Caco-2 (cell line): ENCODE results near the gene ACCSL. TPM values are rescaled to one million over a fixed set of nuclear protein-coding genes. Genes with fewer than 3 reads are reported as not detected.

ENCODE experiments used
- BruUV-seq: library from RNA; stranded (reverse); fragments of 400-500 nt; replicated peaks from 2 replicates; lab custom pipeline; 2021; lab: Mats Ljungman, UMichigan
- CTCF ChIA-PET: fragments of 300-600 bp; sonication (Branson Sonifier 250); formaldehyde crosslinking; loops from one replicate; lab custom pipeline; 2022; ENCODE audit warnings: antibody characterized with exemption; lab: Charles Lee
- POLR2A ChIA-PET: fragments of 300-600 bp; sonication (Branson Sonifier 250); formaldehyde crosslinking; loops from one replicate; lab custom pipeline; 2022; ENCODE audit warnings: antibody characterized with exemption; lab: Charles Lee
- DNase-seq, 2 experiments: peaks; one replicate each; pipeline versions ENCODE4 v3.0.0 to v3.0.0-alpha.2; 2020 to 2022
- H3K27me3 ChIP-seq: replicated peaks from 2 replicates; pipeline ENCODE4 v1.6.0; 2011; ENCODE audit warnings: low read length; ENCODE audit not compliant: control insufficient read depth, insufficient read depth
- H3K36me3 ChIP-seq: 2 replicates; pipeline ENCODE4 v1.5.1; 2011; ENCODE audit warnings: low read length; ENCODE audit not compliant: control insufficient read depth, insufficient read depth
- H3K4me1 ChIP-seq: fragments of 250-450 bp; sonication (Bioruptor Pico); 2 replicates; pipeline ENCODE4 v1.5.1; 2020; ENCODE audit warnings: mild to moderate bottlenecking
- H3K4me3 ChIP-seq: 2 replicates; pipeline ENCODE4 v1.5.1; 2011; ENCODE audit warnings: low read depth, mild to moderate bottlenecking, control low read depth, low read length
- H3K9me3 ChIP-seq: fragments of 250-450 bp; sonication (Bioruptor Pico); 2 replicates; pipeline ENCODE4 v1.5.1; 2020; ENCODE audit warnings: mild to moderate bottlenecking, moderate library complexity
- H3K27ac Mint-ChIP-seq: one replicate; pipeline ENCODE4 v1.8.0; 2022; ENCODE audit warnings: mixed read lengths; ENCODE audit not compliant: unreplicated experiment
- H3K27me3 Mint-ChIP-seq: one replicate; pipeline ENCODE4 v1.8.0; 2022; ENCODE audit warnings: mixed read lengths; ENCODE audit not compliant: insufficient read depth, unreplicated experiment
- H3K36me3 Mint-ChIP-seq: one replicate; pipeline ENCODE4 v1.8.0; 2022; ENCODE audit warnings: mild to moderate bottlenecking, mixed read lengths; ENCODE audit not compliant: insufficient read depth, unreplicated experiment
- H3K4me1 Mint-ChIP-seq: one replicate; pipeline ENCODE4 v1.8.0; 2022; ENCODE audit warnings: low read depth, mixed read lengths; ENCODE audit not compliant: unreplicated experiment
- H3K4me3 Mint-ChIP-seq: one replicate; pipeline ENCODE4 v1.8.0; 2022; ENCODE audit warnings: mild to moderate bottlenecking, moderate library complexity, mixed read lengths; ENCODE audit not compliant: unreplicated experiment
- H3K9me3 Mint-ChIP-seq: one replicate; pipeline ENCODE4 v1.8.0; 2022; ENCODE audit warnings: mixed read lengths; ENCODE audit not compliant: unreplicated experiment
- CTCF ChIP-seq, 2 experiments: fragments of 200-600 bp in 1 of 2; IDR thresholded peaks; 1 replicate in 1 of 2; 2 replicates in 1 of 2; pipeline versions ENCODE4 v1.5.1 to v1.8.0; 2011 to 2022; ENCODE audit warnings: antibody characterized with exemption in 1 of 2, control low read depth in 1 of 2, inconsistent platforms in 1 of 2, low read depth in 1 of 2, low read length in 1 of 2, mild to moderate bottlenecking in 1 of 2, moderate library complexity in 1 of 2; ENCODE audit not compliant: insufficient read depth in 1 of 2, severe bottlenecking in 1 of 2, unreplicated experiment in 1 of 2
- intact Hi-C: fragments of 100-400 bp; cut with micrococcal nuclease; formaldehyde crosslinking; loops from one replicate; pipeline ENCODE4 v1.10.0; 2022; ENCODE audit not compliant: unreplicated experiment
- total RNA-seq: library from RNA; stranded (reverse); gene quantifications from 2 replicates; pipeline ENCODE4 v1.2.3, GENCODE V29; 2022

The ACCSL gene
- total RNA-seq, 1 experiment from 2014 or later: not detected

GRCh38 chr11:44101098-44101497, 53.3 kb downstream of the ACCSL start:
- BruUV-seq: no TSS peak
- ChIA-PET POLR2A (no interaction called here), CTCF (interaction anchor here (1.6 kb wide), 1 partner anchor 9 kb away, joined by 5 read pairs; no protein-coding TSS in a partner anchor)
- peaks cover 6% of the 10 kb centered on the region; the same call in 1 of the 2 replicates for H3K4me1 ChIP-seq
- no peak overlapping the region for H3K4me3 Mint-ChIP-seq
- H3K27me3 Mint-ChIP-seq: no peaks in the 10 kb centered on the region
- H3K9me3 ChIP-seq: peaks cover 3% of the 10 kb centered on the region; the same call in 1 of the 2 replicates
- H3K27me3 ChIP-seq: no peaks in the 10 kb centered on the region
- peaks cover 1% of the 10 kb centered on the region; the same call in 1 of the 2 replicates for H3K36me3 ChIP-seq
- H3K9me3 Mint-ChIP-seq: no peaks in the 10 kb centered on the region
- H3K4me1 Mint-ChIP-seq: no peaks in the 10 kb centered on the region
- no peaks in the 10 kb centered on the region for H3K36me3 Mint-ChIP-seq
- no peak overlapping the region for H3K4me3 ChIP-seq
- intact Hi-C loops: no loop called here
- no peak for DNase-seq
- no peak overlapping the region for H3K27ac Mint-ChIP-seq
- TF ChIP-seq CTCF (IDR thresholded peaks at IDR 0.05; ENCODE audit: insufficient read depth in 1 of 2, low read depth in 1 of 2, low read length in 1 of 2, severe bottlenecking in 1 of 2, unreplicated experiment in 1 of 2): no peak

- Mint-ChIP-seq H3K4me1 (no peaks in the 10 kb centered on the region), H3K4me3 (no peak overlapping the region), H3K27ac (no peak overlapping the region), H3K9me3 (no peaks in the 10 kb centered on the region), H3K27me3 (no peaks in the 10 kb centered on the region), H3K36me3 (peaks cover 10% of the 10 kb centered on the region)
- H3K4me3 ChIP-seq: no peak overlapping the region
- no peaks in the 10 kb centered on the region for H3K27me3 ChIP-seq
- peak in 1 of 2 experiments; percentile 32 for DNase-seq
- POLR2A ChIA-PET: no interaction called here
- CTCF ChIA-PET: interaction anchor here (0.7 to 3.8 kb wide), 3 partner anchors 10 to 73 kb away, joined by 4 to 34 read pairs (median 5); partner anchors contain the start of gene EXT2
- H3K4me1 ChIP-seq: no peaks in the 10 kb centered on the region
- intact Hi-C loops: no loop called here
- BruUV-seq: no TSS peak
- no peak for TF ChIP-seq CTCF (IDR thresholded peaks at IDR 0.05; ENCODE audit: insufficient read depth in 1 of 2, low read depth in 1 of 2, low read length in 1 of 2, severe bottlenecking in 1 of 2, unreplicated experiment in 1 of 2)
- H3K36me3 ChIP-seq: peaks cover 1% of the 10 kb centered on the region; the same call in 1 of the 2 replicates
- H3K9me3 ChIP-seq: peaks cover 3% of the 10 kb centered on the region; the same call in 1 of the 2 replicates
Measured at GRCh38 chr11:44104481-44105294, 56.9 kb downstream of the ACCSL start.

GRCh38 chr11:44108260-44108659, 60.5 kb downstream of the ACCSL start:
- ChIA-PET POLR2A (no interaction called here), CTCF (no interaction called here)
- Histone ChIP-seq H3K27me3 (no peaks in the 10 kb centered on the region), H3K4me3 (no peak overlapping the region), H3K4me1 (no peaks in the 10 kb centered on the region), H3K9me3 (no peaks in the 10 kb centered on the region), H3K36me3 (no peaks in the 10 kb centered on the region)
- intact Hi-C loops: no loop called here
- no peaks in the 10 kb centered on the region for H3K4me1 Mint-ChIP-seq
- H3K27ac Mint-ChIP-seq: no peak overlapping the region
- BruUV-seq: no TSS peak
- no peaks in the 10 kb centered on the region for H3K9me3 Mint-ChIP-seq
- DNase-seq: no peak
- H3K36me3 Mint-ChIP-seq: peaks cover 30% of the 10 kb centered on the region
- TF ChIP-seq CTCF (IDR thresholded peaks at IDR 0.05; ENCODE audit: insufficient read depth in 1 of 2, low read depth in 1 of 2, low read length in 1 of 2, severe bottlenecking in 1 of 2, unreplicated experiment in 1 of 2): no peak
- H3K27me3 Mint-ChIP-seq: no peaks in the 10 kb centered on the region
- no peak overlapping the region for H3K4me3 Mint-ChIP-seq

Other genes starting within 250 kb of the ACCSL start
- gene ALKBH3, start 167.2 kb upstream of the ACCSL start, total RNA-seq: 36.8 and 42.4 TPM in 2 replicates
- gene C11orf96, start 105.3 kb upstream of the ACCSL start, total RNA-seq: 0.26 TPM in 1 of 2 replicates, not detected in the other
- 19.5 and 24.7 TPM in 2 replicates for gene ACCS, start 18.3 kb downstream of the ACCSL start, total RNA-seq
- gene EXT2, start 47.7 kb downstream of the ACCSL start, total RNA-seq: 71.5 and 83.3 TPM in 2 replicates